EH (cell line): Measurements from ENCODE around the gene OLFML2A.
"Not testable (repeated sequence)": the region's sequence is repeated elsewhere in the genome, so short reads cannot be mapped to it uniquely, and the experiment has no call there.

Experiments
- DNase-seq: peaks from one replicate; pipeline ENCODE4 v3.0.0-alpha.2; 2015; ENCODE audit warnings: low read depth

OLFML2A gene

DNA sequence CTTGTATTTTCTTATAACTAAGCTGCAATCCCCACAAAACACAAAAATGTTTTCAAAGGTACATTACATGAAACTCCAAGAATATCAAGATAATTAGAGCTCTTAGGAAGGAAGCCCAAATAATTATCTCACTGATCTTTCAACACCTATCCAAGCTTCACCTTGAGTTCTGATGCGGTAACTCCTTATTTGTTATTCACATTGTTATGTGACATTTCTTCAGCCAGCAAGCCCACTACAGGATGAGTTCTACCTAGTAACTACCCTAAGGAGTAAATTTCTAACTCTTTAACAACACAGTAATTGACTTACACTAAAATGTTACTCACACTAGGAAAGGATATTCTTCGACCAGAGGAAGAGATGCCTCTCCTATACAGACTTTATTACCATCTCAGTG lies 15.7 kb upstream of the OLFML2A start:
- DNase-seq: no peak

DNA sequence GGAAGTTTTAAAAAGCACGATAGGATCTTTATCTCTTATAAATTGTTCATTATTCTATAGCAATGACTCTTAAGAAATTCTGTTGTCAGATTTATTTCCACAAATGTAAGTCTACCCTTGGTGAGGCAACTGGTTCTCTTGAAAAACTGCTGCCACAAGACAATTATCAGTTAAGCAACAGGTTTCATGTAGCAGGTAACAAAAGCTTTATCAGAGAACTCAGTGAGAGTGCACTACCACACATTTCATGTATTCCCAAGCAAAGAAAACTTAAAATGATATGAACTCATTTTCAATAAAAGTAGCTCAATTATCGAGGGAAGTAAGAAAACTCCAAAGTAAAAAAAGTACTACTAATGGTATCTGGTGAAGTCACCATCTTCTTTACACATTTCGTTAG lies 15.2 kb upstream of the OLFML2A start:
- DNase-seq: no peak

GRCh38 chr9:124762633-124763032 lies 14.3 kb upstream of the OLFML2A start:
- no peak for DNase-seq

- peak; percentile 47 for DNase-seq
Observed at GRCh38 chr9:124764774-124765438, 12.0 kb upstream of the OLFML2A start.

- no peak for DNase-seq
Observed at GRCh38 chr9:124765439-124765835, 11.5 kb upstream of the OLFML2A start.

GRCh38 chr9:124766326-124766725 lies 10.6 kb upstream of the OLFML2A start:
- DNase-seq: no peak

GRCh38 chr9:124766815-124767554 lies 9.9 kb upstream of the OLFML2A start:
- DNase-seq: no peak

DNA sequence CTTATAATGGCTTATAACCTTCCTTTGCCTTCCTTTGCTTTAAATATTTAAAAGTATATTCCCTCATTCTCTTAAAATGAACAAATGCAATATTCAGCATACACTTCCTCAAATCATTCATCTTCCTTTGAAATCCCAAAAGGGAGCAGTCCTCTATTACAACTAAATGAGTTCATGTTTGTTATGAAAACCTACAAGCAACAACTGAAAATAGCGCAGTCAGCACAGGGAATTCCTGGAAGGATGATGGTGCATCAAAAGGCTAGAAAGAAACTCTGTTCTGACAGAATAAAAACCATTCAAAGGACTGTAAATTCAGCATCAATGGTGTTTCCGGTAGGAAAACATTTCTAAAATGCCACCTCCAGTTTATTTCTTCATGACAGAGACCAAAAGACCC lies 9.1 kb upstream of the OLFML2A start:
- DNase-seq: no peak

GRCh38 chr9:124768334-124768733 lies 8.6 kb upstream of the OLFML2A start:
- no peak for DNase-seq

DNA sequence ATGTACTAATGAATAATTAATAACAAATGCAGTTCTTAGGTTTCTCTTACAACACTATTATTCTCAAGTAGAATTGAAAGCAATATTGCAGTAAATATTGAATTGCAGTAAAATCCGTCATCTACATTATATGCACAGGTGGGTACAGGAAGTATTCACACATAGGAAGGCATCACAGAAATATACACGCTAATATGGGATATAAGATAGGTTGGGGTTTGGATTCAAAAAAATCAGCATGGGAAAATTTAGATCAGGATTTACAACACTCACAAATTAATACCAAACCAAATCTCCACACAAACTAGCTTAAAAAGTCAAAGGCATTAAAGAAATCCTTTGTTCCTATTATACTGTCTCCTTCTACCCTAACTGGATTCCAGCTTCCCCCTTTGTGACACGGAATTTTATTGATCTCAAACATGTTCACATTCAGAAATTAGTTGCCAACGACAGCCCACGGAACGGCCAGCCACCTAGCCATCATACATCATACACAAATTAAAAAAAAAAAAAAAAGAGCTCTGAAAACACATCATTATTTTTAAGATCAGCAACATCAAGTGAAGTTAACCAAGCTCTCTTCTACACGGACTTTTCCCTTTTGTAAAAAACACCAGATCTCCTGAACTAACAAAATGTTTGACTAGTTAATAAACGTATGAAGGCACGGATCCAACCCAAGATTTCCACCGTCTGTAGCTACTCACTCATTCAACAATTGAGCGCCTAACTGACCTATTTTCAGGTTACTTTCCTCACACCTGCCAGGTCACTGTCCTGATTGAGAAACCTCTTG lies 8.0 kb upstream of the OLFML2A start:
- DNase-seq: no peak

GRCh38 chr9:124769549-124770358 lies 7.2 kb upstream of the OLFML2A start:
- peak; percentile 52 for DNase-seq

DNA sequence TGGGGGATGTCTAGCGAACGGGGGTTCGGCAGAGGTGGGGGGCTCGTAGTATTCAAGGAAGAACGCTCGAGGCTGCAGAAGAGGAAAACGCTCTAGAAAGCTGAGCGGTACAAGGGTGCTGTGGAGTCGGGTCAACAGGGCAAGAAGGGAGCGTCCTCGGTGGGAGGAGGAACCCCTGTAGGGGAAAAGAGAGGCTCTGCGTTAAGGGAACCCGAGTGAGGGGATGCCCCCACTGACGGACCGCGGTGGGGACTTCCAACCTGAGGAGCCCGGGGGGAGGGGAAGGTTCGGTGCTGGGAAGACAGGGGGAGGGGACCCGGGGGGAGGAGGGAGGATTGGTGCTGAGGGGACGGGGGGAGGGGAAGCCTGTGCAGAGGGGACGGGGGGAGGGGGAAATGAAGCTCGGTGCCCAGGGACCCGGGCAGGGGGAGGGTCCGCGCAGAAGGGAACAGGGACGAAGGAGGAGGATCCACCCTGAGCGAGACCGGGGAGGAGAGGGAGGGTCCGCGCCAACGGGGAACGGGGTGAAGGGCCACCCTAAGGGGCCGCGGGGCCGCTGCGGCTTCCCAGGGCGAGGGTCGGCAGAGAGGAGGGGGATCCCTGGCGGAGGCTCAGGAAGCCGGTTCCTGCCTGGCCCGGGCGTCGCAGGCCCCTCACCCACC lies 6.4 kb upstream of the OLFML2A start:
- no peak for DNase-seq

DNA sequence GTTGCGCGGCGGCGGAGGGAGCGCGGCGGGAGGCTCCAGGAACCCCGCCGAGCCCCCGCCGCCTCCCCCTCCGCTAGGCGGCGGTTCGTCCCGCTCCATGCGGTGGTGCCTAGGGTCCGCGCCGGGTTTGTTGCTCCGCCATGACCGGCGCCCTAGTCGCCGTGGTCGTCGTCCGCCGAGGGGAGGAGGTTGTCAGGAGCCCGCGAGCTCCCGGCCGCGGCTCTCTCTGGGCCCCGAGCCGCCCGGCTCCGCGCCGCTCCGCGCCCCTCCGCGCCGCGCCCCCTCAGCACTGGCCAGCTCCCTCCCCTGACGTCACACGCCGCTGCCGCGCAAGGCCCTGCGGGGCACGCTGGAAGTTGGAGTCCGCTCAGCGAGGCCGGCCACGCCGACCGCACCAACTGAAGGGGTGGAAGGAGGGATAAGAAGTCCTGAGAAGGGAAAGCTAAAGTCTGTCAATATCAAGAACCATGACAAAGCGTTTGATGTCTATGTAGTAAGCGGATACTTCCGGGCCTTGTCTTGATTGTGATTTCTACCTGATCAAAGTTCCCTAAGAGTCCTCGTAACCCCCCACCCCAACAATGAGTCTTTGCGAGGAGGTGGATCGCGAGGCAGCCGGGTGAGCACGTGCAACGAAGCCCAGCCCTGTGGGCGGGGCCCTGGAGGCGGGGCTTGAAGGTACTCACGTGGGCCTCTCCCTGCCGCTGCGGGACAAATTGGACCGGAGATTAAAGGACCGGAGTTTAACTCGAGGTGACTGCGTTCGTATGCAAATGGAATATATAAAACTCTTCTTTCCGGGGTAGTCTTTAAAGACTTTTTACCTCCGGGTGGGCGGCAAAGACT lies 5.7 kb upstream of the OLFML2A start, which contains the start of gene NR6A1:
TSS of gene NR6A1 (minus strand) at position 291 of the 846 bp plus-strand sequence.
- DNase-seq: peak; percentile 96

DNA sequence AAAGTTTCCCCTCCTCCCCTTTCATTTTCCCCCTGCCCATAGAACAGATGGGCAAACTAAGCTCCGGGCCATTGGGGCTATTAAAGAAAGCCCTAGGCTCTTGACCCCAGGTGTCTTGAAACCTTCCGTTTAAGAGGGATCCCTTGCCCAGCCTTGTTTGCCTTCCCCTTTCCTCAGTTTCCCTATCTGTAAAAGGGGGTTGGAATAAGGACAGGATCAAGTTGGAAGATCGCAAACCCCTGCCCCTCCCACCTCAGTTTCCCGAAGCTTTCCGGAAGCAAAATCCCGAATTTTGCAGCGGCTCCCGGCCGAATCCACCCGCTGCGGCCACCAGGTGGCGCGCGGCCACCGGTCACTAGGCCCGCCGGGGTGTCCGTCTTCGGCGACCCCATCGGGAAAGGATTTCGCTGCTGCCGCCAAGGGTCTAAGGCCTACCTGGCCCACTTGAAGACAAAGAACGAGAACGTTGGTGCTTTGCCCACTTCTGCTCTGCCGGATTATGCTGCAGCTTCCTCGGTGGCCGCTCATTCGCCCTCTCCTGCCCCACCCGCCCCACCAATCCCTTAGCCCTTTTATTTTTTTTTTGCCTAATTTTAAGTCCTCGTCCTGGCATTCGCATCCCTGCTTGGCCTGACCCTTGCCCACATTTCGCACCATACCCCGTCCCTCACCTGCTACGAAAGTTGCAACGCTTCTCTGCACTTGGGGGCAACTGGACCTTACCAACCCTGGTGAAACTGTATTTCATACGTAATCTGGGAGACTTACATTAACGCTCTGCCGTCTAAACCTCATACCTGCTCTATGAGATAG lies 4.9 kb upstream of the OLFML2A start:
- DNase-seq: peak; percentile 75

DNA sequence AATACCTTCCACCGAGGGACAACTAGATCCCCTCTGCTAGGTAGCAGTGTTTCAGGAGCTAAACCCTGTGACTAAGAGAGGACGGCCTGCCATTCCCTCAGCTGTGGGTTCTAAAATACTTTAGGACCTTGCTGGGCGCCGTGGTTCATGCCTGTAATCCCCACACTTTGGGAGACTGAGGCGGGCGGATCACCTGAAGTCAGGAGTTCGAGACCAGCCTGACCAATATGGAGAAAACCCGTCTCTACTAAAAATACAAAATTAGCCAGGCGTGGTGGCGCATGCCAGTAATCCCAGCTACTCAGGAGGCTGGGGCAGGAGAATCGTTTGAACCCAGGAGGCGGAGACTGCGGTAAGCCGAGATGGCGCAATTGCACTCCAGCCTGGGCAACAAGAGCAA lies 4.1 kb upstream of the OLFML2A start:
- DNase-seq: not testable (repeated sequence)

- no peak for DNase-seq
Observed at GRCh38 chr9:124773473-124774128, 3.3 kb upstream of the OLFML2A start.

DNA sequence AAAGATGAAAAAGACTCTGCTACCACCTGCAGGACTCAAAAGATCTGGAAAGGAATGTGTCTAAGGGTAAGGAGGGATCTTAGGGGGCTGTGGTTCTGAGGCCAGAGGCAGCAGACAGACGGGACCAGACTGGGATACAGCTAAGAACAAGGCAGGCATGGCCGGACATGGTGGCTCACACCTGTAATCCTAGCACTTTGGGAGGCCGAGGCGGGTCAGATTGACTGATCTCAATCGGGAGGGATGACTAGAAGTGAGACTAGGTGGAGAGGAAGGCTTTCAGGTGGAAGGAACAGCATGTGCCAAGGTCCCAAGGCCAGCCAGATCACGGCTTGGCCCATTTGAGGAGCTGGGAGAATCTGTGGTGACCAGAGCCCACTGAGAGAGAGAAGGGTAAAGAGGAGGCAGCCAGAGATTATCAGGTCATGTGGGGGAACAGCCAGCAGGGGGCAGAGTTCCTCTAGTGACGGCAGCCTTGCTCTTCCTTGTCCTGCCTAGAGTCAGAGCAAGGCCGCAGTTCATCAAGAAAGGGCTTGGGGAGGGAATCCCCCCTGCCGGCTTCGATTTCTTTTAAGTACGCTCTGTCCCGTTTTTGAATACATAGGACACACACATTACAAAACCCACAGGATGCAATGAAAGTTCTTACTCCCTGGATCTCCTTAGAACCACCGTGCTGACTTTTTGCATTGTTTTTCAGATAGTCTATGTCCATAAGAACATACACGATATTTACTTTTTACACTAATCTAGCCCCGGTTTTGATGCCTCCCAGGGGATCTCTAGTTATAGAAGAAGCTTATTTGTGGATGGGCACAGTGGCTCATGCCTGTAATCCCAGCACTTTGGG lies 2.6 kb upstream of the OLFML2A start:
- DNase-seq: peak; percentile 80

DNA sequence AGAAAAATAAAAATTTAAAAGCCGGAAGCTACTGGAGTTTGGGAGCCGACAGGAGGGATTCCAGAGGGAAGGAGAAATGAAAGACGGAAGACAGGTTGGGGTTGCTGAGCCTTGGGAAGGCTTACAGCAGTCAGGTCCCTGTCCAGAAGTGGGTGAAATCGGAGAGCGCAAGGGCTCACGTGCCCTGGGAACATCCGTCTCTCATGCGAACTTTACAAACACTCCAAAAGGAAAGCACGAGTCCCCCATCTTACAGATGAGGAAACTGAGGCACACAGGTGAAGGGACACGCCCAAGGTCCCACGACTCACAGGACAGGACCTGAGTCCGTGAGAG lies 347 bp upstream of the OLFML2A start:
- DNase-seq: no peak
